Parathyroid adenoma (tissue), 2 donors: ENCODE data around the gene NPM1.

ENCODE experiments used
- H2AFZ ChIP-seq: fragments of 300-600 bp; sonication (generic); one replicate; pipeline ENCODE4 v1.7.0; 2017; ENCODE audit warnings: antibody characterized with exemption, mild to moderate bottlenecking
- H3K27ac ChIP-seq: fragments of 300-600 bp; sonication (generic); one replicate; pipeline ENCODE4 v1.7.0; 2017
- H3K27me3 ChIP-seq: fragments of 300-600 bp; sonication (generic); one replicate; pipeline ENCODE4 v1.7.0; 2017; ENCODE audit warnings: low read length; ENCODE audit not compliant: control insufficient read depth, insufficient read depth
- H3K36me3 ChIP-seq: fragments of 300-600 bp; sonication (generic); one replicate; pipeline ENCODE4 v1.7.0; 2017; ENCODE audit warnings: low read length; ENCODE audit not compliant: control insufficient read depth, insufficient read depth
- H3K4me1 ChIP-seq: fragments of 300-600 bp; sonication (generic); one replicate; pipeline ENCODE4 v1.7.0; 2017; ENCODE audit warnings: control low read depth
- H3K4me2 ChIP-seq: fragments of 300-600 bp; sonication (generic); one replicate; pipeline ENCODE4 v1.7.0; 2017; ENCODE audit warnings: low read length
- H3K4me3 ChIP-seq: fragments of 300-600 bp; sonication (generic); one replicate; pipeline ENCODE4 v1.7.0; 2017; ENCODE audit warnings: low read depth, low read length
- H3K79me2 ChIP-seq: fragments of 300-600 bp; sonication (generic); one replicate; pipeline ENCODE4 v1.7.0; 2017; ENCODE audit warnings: control low read depth
- H3K9ac ChIP-seq: fragments of 300-600 bp; sonication (generic); one replicate; pipeline ENCODE4 v1.7.0; 2017; ENCODE audit warnings: mild to moderate bottlenecking
- H3K9me3 ChIP-seq: fragments of 300-600 bp; sonication (generic); one replicate; pipeline ENCODE4 v1.7.0; 2017; ENCODE audit warnings: low read length; ENCODE audit not compliant: control insufficient read depth
- CTCF ChIP-seq: fragments of 300-600 bp; sonication (generic); IDR thresholded peaks from one replicate; pipeline ENCODE4 v1.7.0; 2017; ENCODE audit warnings: antibody characterized with exemption, mild to moderate bottlenecking
- donor health status: primary hyperparathyroidism.

Gene NPM1

GRCh38 chr5:171442287-171443042 is 54.8 kb downstream of the NPM1 start:
- H3K36me3 ChIP-seq, result no peaks in the 10 kb centered on the region
- H3K9ac ChIP-seq, result no peak overlapping the region
- no peak overlapping the region for H3K27ac ChIP-seq
- no peak for TF ChIP-seq CTCF
- no peak overlapping the region for H3K4me3 ChIP-seq
- no peaks in the 10 kb centered on the region for H3K27me3 ChIP-seq
- H3K79me2 ChIP-seq, result no peaks in the 10 kb centered on the region
- no peaks in the 10 kb centered on the region for H3K4me1 ChIP-seq
- no peaks in the 10 kb centered on the region for H3K9me3 ChIP-seq
- no peak overlapping the region for H3K4me2 ChIP-seq
- no peak overlapping the region for H2AFZ ChIP-seq

GRCh38 chr5:171444582-171444981 is 56.9 kb downstream of the NPM1 start:
- Histone ChIP-seq H3K4me3 (no peak overlapping the region), H3K27ac (no peak overlapping the region), H3K4me2 (no peak overlapping the region), H3K4me1 (no peaks in the 10 kb centered on the region), H3K9ac (no peak overlapping the region), H3K27me3 (no peaks in the 10 kb centered on the region), H3K79me2 (no peaks in the 10 kb centered on the region), H3K36me3 (no peaks in the 10 kb centered on the region), H2AFZ (no peak overlapping the region), H3K9me3 (no peaks in the 10 kb centered on the region)
- no peak for TF ChIP-seq CTCF

- no peaks in the 10 kb centered on the region for H3K36me3 ChIP-seq
- no peak overlapping the region for H3K4me3 ChIP-seq
- no peak overlapping the region for H3K27ac ChIP-seq
- no peaks in the 10 kb centered on the region for H3K9me3 ChIP-seq
- H3K27me3 ChIP-seq, result no peaks in the 10 kb centered on the region
- H2AFZ ChIP-seq, result no peak overlapping the region
- no peak for TF ChIP-seq CTCF
- no peak overlapping the region for H3K4me2 ChIP-seq
- H3K9ac ChIP-seq, result no peak overlapping the region
- no peaks in the 10 kb centered on the region for H3K4me1 ChIP-seq
- no peaks in the 10 kb centered on the region for H3K79me2 ChIP-seq
Measured at GRCh38 chr5:171445644-171446516, 58.2 kb downstream of the NPM1 start.

GRCh38 chr5:171447226-171447625 is 59.6 kb downstream of the NPM1 start:
- H3K9me3 ChIP-seq, result no peaks in the 10 kb centered on the region
- H2AFZ ChIP-seq, result no peak overlapping the region
- H3K4me1 ChIP-seq, result no peaks in the 10 kb centered on the region
- no peaks in the 10 kb centered on the region for H3K27me3 ChIP-seq
- no peak for TF ChIP-seq CTCF
- no peak overlapping the region for H3K9ac ChIP-seq
- no peak overlapping the region for H3K4me2 ChIP-seq
- no peaks in the 10 kb centered on the region for H3K79me2 ChIP-seq
- no peaks in the 10 kb centered on the region for H3K36me3 ChIP-seq
- no peak overlapping the region for H3K4me3 ChIP-seq
- no peak overlapping the region for H3K27ac ChIP-seq
